NCI-H82 treated with DMSO at 0.1 percent for 48 hours (cell line): ENCODE data around the gene GULP1.
"Not testable (repeated sequence)": the region's sequence is repeated elsewhere in the genome, so short reads cannot be mapped to it uniquely, and the experiment has no call there.

Source experiments
- DNase-seq: peaks from one replicate; lab custom pipeline; 2025; ENCODE audit not compliant: unreplicated experiment; lab: John Stamatoyannopoulos, UW

GULP1 gene

DNA sequence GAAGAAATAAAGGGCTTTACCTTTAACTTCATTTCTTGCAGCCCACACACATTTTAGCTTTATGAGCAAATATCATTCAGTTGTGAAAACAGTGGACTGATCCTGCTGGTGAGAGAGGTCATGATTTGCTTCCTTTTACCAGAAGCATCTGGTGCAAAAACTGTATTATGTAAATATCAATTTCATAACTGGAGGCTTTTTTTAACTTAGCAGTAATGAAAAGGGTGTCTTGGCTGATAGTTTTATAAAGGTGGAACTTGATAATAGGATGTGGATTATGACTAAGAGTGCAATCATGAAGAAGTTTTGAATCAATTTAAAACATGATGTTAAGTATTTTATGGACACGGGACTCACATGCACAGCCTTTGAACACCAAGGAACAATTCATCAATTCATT, 304.4 kb downstream of the GULP1 start:
- DNase-seq, result no peak

DNA sequence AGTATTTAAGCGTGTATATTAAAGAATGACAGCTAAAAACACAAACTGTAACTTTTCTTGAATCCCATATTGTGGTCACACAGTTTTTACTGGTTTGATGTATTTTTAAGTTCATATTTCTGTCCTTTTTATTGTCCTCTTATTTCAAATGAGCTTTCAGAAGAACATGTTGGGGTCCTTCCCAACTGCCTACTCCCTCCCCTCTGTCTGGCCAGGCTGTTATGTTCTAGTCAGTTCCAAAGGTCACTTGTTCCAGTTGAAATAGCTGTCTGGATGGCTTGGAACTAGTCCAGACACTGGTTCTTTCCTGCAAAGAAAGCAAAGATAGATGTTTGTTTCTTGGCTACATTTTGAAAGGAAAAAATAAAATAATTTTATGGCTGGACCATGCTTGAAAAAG, 306.9 kb downstream of the GULP1 start:
- no peak for DNase-seq

DNA sequence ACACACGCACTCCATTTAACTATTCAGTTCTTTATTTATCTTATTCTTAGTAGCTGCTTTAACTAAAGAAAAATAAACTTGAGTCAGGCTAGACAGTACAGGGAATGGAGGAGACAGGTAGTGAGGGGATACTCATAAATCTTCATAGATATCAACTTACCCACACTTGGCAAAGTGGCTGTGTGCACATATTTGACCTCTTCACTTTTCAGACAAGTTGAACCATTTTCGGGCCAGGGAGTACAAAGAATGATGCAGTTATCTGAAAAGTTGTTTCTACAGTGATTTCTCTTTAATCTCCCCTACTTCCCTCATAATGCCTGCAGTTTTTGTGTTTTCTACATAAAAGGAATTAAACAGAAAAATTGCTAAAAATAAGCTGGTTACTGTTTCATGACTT, 307.5 kb downstream of the GULP1 start:
- no peak for DNase-seq

DNA sequence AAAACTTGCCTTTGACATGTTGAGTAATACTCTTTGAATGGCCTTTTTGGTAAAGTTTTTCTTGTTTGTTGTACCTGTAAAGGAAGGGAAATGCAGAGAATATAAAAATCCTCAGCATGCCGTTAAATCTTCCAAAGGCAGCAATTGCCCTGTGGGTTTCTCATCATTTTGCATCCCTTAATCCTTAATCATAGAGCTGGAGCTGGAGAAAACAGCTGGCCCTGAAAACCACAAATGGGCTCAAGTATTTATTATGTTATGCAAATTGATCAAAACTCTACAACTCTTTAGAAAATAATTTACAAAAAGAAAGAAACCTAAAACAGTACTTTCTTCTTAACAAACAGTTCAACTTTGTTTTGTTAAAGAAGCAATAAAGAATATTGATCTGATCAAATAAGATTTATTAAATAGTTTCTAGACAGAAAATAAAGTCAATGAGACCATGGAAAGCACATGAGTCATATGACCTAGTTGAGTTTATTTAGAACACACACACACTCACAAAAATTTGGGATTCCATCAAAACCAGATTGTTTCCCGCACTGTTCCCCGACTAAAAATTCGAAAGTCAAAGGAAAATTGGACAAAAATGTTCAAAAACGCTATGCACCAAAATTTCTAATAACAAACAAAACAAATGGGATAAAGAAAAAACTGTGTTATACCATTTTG, 309.0 kb downstream of the GULP1 start:
- peak; percentile 14 for DNase-seq

DNA sequence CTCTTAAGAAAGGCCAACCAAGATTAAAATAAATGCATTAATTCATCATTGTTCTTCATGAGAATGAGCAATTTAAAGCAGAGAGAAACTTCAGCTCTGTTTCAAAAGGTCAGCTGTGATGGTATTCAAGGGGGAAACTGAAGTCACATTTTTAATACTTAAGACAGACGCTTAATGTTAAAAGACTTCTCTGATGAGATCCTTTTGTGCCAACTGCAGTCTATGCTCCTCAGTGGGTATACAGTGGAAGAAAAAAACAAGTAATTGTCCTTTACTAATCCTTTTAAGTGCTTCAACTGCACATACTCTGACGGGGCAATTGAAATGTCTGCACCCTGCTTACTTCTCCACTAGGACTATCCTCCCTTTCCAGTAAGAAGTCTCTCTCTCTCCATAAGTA, 309.7 kb downstream of the GULP1 start:
- DNase-seq, result peak; percentile 70

DNA sequence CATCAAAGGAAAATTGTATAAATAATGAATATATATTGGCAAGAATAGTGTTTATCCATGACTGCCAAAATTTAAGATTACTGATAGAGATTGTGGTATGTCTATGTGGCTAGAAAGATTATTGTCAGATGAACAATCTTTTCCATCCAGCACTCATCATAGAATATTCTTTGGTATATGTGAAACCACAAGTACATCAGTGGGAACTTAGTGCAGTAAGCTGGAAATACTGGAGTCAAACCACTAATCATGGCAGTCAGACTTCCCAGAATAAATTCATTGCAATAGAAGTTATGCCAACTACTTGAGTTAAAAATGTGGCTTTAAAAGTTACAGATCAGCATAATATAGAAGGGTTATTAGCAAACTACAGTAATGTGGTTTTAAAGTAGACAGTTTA, 310.3 kb downstream of the GULP1 start:
- DNase-seq, result no peak

DNA sequence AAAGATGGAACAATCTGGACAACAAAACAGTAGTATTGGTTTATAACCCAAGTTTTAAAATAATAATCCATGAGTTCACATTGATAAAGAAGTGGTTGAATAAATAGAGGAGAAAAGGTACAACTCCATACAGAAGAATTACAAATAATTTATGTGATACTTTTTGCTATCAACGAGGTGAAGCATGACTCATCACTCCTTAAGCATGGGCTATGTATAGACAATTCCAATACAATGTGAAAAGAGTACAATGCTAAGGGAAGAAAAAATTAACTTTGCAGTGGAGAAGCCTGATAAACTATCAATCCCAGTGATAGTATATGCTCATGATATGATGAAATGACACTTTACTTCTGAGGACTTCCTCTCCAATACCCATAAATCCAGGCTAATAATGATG, 312.9 kb downstream of the GULP1 start:
- DNase-seq, result no peak

DNA sequence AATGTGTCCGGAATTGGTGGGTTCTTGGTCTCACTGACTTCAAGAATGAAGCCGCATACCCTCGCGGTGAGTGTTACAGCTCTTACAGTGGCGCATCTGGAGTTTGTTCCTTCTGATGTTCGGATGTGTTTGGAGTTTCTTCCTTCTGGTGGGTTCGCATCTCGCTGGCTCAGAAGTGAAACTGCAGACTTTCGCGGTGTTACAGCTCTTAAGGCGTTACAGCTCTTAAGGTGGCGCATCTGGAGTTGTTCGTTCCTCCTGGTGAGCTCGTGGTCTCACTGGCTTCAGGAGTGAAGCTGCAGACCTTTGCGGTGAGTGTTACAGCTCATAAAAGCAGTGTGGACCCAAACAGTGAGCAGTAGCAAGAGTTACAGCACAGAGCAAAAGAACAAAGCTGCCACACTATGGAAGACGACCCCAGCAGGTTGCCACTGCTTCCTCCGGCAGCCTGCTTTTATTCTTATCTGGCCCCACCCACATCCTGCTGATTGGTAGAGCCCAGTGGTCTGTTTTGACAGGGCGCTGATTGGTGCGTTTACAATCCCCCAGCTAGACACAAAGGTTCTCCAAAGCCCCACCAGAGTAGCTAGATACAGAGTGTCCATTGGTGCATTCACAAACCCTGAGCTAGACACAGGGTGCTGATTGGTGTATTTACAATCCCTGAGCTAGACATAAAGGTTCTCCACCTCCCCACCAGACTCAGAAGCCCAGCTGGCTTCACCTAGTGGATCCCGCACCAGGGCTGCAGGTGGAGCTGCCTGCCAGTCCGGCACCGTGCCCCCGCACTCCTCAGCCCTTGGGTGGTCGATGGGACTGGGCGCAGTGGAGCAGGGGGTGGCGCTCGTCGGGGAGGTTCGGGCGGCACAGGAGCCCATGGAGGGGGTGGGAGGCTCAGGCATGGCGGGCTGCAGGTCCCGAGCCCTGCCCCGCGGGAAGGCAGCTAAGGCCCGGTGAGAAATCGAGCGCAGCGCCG, 314.2 kb downstream of the GULP1 start:
- DNase-seq, result not testable (repeated sequence)

DNA sequence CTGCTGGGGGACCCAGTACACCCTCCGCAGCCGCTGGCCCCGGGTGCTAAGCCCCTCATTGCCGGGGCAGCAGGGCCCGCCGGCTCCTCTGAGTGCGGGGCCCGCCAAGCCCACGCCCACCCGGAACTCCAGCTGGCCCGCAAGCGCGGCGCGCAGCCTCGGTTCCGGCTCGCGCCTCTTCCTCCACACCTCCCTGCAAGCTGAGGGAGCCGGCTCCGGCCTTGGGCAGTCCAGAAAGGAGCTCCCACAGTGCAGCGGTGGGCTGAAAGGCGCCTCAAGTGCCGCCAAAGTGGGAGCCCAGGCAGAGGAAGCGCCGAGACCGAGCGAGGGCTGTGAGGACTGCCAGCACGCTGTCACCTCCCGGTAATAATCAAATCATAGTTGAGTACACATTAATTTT, 314.9 kb downstream of the GULP1 start:
- DNase-seq, result not testable (repeated sequence)

DNA sequence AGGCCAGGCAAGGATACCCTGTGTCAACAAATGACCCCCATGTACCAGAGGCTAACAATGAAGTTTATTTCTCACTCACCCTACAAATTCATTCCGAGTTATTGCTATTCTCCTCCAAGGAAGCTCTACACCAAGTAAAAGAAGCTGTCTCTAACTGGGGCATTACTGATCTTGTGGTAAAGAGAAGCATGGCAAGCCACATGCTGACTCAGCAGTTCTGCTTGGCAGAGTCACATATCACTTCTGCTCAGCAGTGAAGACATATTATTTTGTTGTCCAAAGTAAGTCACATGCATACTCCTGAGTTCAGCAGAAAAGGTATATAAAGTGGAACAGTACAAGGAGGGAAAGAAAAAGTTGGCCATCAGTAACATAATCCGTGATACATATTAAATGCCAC, 315.8 kb downstream of the GULP1 start:
- no peak for DNase-seq

DNA sequence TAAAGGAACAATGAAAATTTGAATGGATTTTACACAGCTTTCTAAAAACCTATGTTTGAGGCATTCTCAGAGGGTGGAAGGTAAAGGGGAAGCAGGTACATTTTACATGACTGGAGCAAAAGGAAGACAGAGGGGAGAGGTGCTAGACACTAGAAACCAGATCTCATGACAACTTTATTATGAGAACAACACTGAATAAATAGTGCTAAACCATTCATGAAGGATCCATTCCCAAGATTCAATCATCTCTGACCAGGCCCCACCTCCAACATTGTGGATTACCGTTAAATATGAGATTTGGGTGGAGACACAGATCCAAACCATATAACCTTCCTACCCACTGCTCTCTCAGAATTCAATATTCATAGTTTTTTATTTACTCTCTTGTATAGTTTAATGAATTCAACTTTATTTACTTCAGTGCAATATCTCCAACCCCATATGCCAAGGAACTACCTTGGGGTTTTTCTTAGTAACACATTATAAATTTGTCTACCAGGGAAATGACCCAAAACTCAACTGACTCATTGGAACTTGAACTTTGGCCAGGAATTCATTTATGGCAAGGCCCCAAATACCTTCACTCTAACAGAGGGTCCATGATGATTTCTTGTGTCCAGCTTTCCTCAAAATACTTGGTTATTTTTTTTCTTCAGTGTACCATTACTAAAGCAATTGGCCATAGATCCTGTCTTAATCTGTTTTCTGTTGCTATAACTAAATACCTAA, 317.8 kb downstream of the GULP1 start:
- no peak for DNase-seq

DNA sequence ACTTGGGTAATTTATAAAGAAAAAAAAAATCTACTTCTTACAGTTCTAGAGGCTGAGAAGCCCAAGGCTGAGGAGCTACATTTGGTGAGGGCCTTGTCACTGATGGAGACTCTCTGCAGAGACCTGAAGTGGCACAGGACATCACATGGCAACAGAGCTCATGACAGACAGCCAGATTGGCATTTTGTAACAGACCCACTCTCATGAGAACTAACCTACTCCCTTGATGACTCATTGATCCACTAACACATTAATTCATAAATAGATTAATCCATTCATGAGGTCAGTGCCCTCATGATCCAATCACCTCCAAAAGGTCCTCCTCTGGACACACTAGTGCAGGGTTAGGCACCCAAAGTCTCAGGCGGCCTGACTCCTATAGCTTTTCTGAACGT, 318.4 kb downstream of the GULP1 start:
- DNase-seq, result no peak

DNA sequence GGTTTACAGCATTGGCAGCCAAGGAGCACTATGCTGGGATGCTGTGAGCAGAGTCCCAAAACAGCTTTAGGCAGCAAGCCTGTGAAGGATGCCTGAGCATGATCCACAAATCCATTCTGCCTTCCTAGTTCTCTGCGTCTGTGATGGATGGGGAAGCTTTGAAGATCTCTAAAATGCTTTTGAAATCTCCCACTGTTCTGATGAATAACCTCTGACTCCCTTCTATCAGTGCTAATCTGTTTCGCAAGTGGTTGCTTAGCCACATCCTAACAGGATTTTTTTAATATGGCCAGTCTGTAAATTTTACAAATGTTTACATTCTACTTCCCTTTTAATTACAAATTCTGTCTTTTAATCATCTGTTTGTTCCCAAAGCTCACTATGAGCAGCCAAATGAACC, 319.2 kb downstream of the GULP1 start:
- DNase-seq, result no peak

DNA sequence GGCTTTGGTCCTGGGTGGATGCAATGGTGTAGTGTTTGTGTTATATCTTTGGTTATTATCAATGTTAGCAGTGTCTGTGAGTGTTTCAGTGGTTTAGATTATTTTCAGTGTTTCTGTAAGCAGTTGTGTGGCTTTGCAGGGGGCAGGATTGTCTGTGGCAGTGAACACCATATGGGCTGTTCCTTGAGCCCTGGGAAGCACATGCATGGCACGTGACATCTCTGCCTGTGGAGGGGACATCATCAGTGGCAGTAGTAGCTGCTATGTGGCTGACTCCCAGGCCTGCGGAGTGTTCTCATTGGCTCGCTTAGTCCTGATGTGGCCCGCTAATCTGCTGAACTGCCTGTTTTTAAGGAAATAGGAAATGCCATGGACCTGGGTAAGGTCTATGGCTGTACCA, 327.5 kb downstream of the GULP1 start:
- DNase-seq, result no peak

DNA sequence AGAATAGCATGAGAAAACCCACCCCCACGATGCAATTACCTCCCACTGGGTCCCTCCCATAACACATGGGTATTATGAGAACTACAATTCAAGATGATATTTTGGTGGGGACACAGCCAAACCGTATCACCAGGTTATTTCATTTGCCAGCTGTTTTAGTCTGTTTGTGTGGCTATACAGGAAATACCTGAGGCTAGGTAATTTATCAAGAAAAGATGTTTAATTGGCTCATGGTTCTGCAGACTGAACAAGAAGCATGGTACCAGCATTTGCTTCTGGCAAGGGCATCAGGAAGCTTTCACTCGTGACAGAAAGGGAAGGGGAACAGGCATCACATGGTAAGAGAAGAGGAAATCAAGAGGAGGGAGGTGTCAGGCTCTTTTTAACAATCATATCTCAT, 329.2 kb downstream of the GULP1 start:
- DNase-seq, result no peak

DNA sequence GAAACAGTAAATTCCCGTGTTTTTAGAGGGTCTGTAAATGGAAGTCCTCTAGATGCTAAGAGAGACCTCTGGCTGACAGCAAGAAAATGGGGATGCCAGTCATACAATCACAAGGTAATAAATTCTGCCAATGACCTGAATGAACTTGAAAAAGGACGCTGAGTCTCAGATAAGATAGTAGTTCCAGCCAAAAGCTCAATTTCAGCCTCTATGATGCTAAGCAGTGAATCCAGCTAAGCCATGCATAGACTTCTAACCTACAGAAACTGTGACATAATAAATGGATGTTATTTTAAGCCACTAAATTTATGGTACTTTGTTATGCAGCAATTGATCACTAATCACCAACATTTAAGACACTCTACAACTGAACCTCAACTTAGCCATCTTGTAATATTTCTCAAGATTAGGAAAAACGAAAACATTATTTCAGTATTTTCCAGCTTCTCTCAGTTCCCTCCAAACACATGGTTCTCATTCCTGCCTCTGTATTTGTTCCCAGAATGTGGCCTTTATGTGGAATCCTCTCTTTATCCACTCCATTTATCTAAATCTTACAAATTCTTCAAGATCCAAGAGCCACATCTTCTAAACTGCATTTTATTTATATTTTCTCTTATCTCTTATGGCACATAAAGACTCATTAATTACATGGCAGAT, 331.1 kb downstream of the GULP1 start:
- no peak for DNase-seq

DNA sequence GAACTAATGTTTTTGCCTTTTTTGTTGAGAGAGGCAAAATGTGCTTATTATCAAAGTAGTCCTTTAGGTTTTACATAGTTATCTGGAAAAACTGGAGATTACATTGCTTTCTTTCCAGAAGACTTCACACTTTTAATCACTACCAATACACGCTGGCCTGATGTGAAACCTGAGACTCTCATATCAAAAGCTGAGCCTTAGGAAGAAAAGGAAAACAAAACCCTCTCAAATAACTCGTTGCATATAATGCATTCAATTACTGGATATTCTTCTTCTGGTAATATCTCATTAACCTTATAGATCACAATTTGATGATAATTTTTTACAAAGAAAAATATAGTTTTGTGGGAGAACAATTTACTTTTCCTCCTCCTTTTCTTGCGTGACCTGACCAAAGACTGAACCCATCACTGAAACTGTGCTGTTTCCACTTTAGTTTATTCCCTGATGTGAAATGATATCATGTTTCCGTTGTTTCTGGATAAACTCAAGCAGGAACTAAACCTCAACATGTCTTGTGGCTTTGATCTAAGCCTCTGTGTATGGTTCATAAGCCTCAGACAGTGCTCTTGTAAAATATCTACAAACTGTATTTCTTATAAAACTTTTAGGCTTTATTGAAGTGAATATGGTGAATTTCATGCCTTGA, 332.4 kb downstream of the GULP1 start:
- no peak for DNase-seq

DNA sequence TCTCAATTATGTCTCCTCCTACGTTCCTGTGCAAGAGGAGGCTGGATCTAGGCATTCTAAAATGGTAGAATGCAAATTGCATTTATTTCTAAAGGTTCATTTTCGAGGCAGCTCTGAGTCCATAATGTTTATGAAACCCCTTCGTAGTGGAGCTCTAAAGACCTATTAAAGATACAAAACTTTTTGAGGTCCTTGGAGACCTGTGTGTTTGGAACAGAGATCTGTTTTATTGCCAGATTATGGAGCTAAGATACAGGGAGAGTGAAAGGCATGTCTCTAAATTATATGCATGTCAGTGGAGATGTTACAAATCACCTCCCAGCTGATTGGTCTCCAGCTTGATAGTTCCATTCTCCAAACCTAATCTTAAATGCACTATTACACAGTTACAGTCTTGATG, 335.8 kb downstream of the GULP1 start:
- DNase-seq, result no peak

DNA sequence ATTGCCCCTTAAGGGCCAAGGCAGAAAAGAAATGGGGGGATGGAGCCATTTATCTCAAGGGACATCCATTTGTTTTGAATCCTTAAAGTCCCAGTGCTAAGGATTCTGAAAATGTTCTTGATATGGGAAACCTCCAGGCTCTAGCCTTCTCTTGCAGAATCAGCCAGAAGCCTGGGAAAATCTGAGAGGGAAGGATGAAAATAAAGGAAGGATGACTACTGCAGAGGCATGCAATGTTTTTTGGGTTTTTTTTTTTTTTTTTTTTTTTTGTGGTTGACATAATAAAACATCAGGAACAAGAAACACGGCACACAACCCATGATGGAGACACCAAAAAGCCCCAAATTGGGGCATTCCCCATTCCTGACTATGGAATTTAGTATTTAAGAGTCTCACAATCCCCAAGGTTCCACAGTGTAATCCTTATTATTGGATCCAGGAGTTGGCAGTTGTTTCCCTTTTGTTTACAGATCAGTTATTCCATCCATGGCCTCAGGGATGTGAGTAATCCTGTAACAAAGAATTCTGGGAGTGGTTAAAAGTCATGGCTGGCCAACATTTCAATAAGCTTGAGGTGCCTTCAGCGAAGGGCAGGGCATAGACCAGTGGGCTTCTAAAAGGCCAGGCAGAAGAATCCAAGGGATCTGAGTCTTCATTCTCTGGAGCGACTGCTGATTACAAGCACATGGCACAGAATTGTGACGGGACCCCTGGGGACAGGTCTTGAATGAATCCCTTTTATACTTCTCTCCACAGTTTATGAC, 337.5 kb downstream of the GULP1 start:
- peak; percentile 73 for DNase-seq
